ENCODE results near the gene NPAS1. TPM values are rescaled to one million over a fixed set of nuclear protein-coding genes. Genes with fewer than 3 reads are reported as not detected.

NPAS1 gene
- total and polyA plus RNA-seq, 2 of the 13 experiments (the other 11 are each of a cell fraction or from before 2014, with no cell fraction given) = 0.35 to 2.9 TPM

DNA sequence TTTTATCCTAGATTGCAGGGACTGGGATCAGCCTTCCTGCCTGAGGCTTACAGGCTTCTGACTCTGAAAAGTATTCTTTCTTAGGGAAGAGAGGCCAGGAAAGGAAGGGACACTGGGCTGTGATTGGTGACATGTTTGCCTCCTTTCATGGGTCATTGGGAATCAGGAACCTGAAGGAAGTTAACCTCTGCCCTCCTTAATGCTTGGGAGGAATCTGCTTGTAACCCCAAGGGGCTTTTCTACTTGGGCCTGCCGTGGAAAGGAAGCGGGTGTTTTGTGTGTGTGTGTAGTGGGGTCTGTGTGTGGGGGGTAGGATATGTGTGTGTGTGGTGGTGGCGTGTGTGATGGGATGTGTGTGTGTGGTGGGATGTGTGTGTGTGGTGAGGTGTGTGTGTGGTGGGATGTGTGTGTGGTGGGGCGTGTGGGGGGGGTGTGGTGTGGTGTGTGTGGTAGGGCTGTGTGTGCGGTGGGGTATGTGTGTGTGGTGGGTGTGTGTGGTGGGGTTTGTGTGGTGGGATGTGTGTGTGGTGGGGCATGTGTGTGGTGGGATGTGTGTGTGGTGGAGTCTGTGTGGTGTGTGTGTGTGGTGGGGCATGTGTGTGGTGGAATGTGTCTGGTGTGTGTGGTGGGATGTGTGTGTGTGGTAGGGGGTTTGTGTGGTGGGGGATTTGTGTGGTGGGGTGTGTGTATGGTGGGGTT is 41.3 kb upstream of the NPAS1 start (continued):
- TF ChIP-seq, protein P1, sequence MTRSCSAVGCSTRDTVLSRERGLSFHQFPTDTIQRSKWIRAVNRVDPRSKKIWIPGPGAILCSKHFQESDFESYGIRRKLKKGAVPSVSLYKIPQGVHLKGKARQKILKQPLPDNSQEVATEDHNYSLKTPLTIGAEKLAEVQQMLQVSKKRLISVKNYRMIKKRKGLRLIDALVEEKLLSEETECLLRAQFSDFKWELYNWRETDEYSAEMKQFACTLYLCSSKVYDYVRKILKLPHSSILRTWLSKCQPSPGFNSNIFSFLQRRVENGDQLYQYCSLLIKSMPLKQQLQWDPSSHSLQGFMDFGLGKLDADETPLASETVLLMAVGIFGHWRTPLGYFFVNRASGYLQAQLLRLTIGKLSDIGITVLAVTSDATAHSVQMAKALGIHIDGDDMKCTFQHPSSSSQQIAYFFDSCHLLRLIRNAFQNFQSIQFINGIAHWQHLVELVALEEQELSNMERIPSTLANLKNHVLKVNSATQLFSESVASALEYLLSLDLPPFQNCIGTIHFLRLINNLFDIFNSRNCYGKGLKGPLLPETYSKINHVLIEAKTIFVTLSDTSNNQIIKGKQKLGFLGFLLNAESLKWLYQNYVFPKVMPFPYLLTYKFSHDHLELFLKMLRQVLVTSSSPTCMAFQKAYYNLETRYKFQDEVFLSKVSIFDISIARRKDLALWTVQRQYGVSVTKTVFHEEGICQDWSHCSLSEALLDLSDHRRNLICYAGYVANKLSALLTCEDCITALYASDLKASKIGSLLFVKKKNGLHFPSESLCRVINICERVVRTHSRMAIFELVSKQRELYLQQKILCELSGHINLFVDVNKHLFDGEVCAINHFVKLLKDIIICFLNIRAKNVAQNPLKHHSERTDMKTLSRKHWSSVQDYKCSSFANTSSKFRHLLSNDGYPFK (CRISPR knock-in tag; IDR thresholded peaks at IDR 0.05; ENCODE audit: borderline replicate concordance) = no peak
- TF ChIP-seq AGO2 (optimal IDR thresholded peaks at IDR 0.05; ENCODE audit: low read depth, low read length) (peak; percentile 47), SP5 (CRISPR knock-in tag; IDR thresholded peaks at IDR 0.05; ENCODE audit: borderline replicate concordance, low read depth) (no peak), ZFAT (CRISPR knock-in tag; conservative IDR thresholded peaks at IDR 0.05) (no peak)
- TF ChIP-seq, protein P2, sequence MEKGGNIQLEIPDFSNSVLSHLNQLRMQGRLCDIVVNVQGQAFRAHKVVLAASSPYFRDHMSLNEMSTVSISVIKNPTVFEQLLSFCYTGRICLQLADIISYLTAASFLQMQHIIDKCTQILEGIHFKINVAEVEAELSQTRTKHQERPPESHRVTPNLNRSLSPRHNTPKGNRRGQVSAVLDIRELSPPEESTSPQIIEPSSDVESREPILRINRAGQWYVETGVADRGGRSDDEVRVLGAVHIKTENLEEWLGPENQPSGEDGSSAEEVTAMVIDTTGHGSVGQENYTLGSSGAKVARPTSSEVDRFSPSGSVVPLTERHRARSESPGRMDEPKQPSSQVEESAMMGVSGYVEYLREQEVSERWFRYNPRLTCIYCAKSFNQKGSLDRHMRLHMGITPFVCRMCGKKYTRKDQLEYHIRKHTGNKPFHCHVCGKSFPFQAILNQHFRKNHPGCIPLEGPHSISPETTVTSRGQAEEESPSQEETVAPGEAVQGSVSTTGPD (CRISPR knock-in tag; IDR thresholded peaks at IDR 0.05) = no peak
